NOMO-1 (cell line): ENCODE measurements around the gene IL25.
"Not testable (repeated sequence)": the region's sequence is repeated elsewhere in the genome, so short reads cannot be mapped to it uniquely, and the experiment has no call there.

Experiments used
- DNase-seq, 2 experiments: peaks; one replicate each; lab custom pipeline; 2025; ENCODE audit not compliant: unreplicated experiment in 2 of 2; lab: John Stamatoyannopoulos, UW

IL25 gene

DNA sequence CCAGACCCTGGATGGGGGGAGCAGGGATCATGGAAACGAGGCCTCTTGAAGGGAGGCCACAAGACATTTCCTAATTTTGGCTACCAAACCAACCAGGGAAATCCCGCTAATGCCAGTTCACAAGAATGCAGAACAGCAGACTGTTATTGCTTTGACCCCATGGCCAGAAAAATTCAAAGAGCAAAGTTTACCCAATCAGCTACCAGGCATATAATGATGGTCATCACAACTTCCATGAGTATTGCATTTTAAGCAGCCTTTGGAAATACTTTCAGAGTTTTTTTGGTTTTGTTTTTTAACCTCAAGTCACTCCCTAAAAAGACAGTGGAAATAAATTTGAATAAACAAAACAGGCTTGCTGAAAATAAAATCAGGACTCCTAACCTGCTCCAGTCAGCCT, at the start of gene IL25:
Gene IL25, plus strand, starts transcription at position 301 of the 400 bp plus-strand sequence.
- no peak for DNase-seq

DNA sequence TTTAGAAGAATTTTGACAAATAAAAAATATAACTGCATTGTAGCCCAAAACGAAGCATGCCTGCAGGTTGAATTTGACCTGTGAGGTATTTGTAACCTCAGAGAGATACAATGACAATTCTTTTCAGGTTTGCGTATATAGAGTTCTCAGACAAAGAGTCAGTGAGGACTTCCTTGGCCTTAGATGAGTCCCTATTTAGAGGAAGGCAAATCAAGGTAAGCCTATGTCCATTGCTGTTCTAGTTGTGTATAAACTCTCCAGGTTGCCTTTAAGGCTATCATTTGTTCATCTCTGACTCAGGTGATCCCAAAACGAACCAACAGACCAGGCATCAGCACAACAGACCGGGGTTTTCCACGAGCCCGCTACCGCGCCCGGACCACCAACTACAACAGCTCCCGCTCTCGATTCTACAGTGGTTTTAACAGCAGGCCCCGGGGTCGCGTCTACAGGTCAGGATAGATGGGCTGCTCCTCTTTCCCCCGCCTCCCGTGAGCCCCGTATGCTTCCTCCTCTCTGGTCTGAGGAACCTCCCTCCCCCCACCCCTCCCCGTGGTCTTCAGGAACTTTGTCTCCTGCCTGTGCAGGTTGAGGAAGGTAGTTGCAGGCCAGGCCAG, 48.7 kb upstream of the IL25 start:
- no peak for DNase-seq

DNA sequence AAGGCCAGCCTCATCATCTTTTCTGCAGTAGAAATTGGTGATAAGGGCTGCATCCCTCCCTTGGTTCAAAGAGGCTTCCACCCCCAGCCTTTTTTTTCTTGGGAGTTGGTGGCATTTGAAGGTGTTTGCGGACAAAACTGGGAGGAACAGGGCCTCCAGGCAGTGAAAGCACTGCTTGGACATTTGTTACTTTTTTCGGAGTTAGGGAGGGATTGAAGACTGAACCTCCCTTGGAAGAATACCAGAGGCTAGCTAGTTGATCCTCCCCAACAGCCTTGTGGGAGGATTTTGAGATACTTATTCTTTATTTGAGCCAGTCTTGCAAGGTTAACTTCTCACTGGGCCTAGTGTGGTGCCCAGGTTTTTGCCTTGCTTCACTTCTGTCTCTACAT, 48.2 kb upstream of the IL25 start:
- no peak for DNase-seq

DNA sequence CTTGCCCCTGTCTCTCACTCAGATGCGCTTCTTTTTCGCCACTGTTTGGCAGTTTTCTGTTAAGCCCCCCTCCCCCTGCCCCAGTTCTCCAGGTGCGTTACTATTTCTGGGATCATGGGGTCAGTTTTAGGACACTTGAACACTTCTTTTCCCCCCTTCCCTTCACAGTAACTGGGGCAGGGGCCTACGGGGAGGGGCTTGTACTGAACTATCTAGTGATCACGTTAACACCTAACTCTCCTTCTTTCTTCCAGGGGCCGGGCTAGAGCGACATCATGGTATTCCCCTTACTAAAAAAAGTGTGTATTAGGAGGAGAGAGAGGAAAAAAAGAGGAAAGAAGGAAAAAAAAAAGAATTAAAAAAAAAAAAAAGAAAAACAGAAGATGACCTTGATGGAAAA, 47.6 kb upstream of the IL25 start:
- DNase-seq, result no peak

DNA sequence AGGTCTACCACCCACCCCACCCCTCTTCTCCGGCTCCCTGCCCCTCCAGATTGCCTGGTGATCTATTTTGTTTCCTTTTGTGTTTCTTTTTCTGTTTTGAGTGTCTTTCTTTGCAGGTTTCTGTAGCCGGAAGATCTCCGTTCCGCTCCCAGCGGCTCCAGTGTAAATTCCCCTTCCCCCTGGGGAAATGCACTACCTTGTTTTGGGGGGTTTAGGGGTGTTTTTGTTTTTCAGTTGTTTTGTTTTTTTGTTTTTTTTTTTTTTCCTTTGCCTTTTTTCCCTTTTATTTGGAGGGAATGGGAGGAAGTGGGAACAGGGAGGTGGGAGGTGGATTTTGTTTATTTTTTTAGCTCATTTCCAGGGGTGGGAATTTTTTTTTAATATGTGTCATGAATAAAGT, 46.9 kb upstream of the IL25 start:
- not testable (repeated sequence) for DNase-seq

DNA sequence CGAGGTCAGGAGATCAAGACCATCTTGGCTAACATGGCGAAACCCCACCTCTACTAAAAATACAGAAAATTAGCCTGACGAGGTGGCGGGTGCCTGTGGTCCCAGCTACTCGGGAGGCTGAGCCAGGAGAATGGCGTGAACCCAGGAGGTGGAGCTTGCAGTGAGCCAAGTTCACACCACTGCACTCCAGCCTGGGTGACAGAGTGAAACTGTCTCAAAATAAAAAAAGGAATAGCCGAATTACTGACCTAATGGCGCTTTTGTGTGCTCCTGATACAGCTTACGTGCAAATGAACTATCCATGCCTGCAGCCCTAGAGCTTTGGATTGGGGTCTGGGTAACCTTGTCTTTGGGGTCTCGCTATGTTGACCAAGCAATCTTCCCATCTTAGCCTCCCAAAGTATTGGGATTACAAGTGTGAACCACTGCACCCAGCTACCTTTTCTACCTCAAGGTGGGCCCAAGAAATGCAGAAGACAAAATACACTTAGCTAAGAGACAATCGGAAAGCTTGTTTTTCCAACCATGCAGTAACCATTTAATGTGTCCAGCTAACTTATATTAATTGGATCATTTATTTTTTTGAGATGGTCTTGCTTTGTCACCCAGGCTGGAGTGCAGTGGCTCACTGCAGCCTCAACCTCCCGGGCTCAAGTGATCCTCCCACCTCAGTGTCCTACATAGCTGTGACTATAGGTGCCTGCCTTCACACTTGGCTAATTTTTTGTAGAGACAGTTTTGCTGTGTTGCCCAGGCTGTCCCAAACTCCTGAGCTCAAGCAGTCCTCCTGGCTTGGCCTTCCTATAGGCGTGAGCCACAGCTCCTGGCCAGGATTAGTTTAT, 45.9 kb upstream of the IL25 start:
- DNase-seq, result no peak

DNA sequence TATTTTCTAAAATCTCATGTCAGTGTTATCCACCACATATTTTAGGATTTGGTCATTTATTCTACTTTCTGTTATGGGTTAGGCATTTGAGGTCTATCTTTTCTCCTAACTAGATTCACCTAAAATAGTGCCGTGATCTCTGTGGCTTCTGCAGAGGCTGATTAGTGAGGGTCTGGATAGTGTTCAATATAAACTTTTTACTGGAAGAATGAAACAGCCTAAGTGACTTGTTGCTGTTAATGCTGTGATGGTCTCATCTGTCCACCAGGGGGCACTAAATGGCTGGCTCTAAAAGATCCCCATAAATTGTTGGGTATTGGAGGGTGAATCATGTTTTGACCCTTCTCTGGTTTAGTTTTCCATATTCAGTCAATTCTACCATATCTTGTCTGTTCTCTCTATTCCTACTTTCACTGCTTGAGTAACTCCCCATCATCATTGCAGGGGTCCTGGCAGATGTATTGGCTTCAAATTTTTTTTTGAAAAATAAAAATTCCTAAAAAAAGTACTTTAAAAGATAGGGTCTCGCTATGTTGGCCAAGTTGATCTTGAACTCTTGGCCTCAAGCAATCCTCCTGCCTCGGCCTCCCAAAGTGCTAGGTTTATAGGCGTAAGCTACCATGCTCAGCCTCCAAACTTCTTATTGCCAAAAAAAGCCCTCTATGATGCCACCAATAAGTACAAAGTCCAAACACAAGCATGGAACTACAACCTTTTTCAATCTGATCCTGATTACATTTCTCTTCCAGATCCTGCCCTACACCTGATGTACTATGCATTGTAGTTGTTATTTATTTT, 44.5 kb upstream of the IL25 start:
- peak; percentile 50 to 63 for DNase-seq

DNA sequence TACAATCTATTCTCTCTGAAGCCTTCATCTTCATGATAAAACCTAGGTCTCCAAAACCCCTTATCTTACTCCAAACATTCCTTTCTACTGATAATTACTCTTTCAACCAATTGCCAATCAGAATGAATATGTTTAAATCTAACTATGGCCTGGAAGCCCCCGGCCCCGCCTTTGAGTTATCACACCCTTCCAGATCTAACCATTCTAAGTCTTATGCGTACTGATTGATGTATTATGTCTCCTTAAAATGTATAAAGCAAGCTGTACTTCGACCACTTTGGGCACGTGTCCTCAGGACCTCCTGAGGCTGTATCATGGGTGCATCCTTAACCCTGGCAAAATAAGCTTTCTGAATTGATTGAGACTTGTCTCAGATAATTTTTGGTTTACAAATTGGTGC, 37.0 kb upstream of the IL25 start:
- no peak for DNase-seq

DNA sequence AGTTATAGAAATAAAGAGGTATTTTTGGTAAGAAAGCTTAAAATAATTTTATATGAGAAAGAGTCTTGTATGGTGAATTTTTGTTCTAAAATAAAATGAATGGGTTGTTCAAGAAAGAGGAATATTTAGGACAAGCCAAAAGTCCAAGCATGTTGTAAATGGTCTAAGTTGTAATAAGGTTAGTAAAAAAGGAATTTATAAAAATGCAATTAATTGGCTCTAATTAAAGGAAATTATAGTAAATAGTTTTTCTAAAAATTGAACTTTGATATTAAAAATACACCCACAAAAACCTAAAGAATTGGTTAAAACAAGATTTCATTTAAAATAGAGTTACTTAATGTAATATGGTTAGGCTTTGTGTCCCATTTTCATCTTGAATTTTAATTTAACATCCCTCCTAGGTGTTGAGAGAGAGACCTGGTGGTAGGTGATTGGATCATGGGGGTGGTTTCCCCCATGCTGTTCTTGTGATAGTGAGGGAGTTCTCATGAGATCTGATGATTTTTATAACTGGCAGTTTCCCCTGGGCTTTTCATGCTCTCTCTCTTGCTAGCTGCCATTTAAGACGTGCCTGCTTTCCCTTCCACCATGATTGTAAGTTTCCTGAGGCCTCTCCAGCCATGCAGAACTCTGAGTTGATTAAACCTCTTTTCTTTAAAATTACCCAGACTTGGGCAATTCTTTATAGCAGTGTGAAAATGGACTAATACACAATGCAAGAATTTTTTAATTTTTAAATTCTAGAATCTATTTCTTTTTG, 32.9 kb upstream of the IL25 start:
- no peak for DNase-seq

DNA sequence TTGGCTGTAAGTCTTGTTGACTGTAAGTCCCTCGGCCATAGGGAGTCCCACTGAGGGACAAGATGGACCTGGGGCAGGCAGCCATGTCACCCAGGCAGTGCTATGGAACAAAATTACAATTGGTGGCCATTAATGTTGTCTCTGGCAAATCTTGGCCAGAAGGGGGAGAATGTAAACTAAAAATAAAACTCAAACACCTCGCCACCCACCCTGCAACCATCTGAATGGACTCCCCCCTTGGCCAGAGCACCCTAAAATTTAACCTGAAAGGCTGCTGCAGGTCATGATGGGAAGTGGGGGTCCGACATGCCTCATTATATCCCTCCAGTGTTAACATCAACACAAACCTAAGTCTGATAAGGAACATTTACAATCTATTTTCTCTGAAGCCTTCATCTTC, 28.1 kb upstream of the IL25 start:
- DNase-seq, result no peak

DNA sequence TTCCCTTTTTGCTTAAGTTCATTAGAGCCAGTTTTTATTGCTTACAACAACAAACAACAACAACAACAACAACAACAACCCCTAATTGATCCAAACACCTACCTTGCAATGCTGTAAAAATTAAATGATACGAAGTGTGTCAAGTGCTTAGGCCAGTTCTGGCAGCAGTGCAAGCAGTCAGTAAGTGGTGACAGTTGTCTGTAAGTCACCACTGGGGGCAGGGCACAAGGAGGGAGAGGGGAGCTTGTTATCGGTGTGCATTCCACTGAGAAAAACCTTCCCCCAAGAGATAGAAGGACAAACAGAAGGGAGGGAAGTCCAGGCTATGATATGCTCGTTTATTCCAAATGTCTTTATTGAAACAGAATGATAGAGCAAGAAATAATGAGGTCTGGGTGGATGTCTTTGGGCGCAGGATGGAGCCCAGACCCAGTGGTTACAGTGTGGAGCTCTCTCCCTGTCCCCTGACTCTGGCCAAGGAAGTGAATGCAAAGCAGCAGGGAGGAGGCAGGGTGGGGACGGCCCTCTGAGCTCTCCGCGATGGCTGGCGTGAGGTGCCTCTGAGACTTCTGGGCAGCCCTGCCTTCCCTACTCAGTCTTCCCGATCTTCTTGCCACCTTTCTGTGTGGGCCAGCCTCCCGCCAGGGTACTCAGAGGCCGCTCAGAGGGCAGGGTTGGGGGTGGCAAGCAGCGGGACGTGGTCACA, 26.5 kb upstream of the IL25 start:
- DNase-seq, result no peak

DNA sequence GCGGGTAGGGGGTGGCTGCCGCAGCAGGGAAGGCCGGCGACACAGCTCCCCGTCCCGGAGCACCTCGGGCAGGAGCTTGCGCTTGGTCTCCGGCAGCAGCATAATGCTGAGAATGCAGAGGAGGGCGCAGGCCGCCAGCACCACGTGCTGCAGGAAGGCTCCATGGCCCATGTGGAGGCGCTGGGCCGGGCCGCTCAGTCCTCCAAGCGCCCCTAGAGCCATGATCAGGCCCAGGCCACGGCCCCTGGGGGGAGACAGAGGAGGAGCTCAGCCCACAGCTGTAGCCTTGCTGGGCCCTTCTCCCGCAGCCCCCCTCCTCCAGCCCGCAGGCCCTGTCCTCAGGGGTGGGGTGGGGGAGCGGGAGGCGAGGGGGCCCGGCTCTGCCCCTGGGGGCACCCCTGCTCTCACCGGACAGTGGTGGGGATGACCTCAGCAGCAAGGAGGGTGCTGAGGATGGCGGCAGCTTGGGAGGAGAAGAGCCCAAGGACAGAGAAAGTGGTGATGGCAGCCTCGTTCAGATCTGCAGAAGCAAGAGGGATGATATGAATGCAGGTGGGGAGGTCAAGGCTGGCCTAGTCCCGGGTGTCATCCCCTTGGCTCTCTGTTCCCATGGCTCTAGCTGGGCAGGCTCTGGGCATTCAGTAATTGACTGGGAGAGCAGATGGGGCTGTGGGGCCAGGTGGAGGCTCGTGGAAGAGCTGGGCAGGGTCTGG, 25.8 kb upstream of the IL25 start:
- no peak for DNase-seq

DNA sequence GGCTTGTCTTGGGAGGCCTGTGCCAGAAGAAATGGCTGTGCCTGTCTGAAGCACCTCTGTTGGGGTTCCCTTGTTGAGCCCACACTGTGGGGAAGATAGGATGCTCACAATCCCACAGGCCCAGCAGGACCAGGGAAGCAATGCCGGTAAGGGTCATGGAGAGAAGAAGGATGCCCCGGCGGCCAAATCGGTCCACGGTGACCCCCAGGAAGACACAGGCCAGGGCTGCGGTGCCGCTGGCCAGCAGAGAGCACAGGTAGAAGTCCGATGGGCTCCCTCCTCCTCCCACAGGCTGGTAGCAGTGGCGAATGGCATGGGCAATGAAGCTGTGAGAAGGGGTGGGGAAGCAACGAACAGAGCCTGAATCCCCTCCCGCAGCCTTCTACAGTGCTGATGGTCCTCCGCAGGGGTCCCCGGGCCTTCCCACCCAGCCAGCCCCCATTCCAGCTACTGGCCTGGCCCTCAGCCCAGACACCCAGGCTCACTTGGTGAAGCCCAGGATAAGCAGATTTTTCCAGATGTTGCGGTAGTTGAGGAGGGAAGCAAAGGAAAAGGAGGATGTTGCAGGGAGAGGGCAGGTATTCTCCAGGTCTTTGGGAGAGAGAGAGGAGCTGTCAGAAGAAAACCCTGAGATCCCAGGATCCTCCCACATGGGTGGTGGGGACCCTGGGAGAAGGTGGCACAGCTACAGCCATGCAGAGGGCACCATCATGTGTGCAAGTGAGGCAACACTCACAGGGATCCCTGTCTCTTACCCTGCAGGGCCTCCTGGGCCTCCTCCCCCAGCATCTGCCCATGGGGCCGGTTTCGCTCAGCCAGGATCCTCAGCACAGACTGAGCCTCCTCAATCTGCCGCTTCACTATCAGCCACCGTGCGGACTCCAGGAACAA, 25.0 kb upstream of the IL25 start:
- DNase-seq, result no peak

DNA sequence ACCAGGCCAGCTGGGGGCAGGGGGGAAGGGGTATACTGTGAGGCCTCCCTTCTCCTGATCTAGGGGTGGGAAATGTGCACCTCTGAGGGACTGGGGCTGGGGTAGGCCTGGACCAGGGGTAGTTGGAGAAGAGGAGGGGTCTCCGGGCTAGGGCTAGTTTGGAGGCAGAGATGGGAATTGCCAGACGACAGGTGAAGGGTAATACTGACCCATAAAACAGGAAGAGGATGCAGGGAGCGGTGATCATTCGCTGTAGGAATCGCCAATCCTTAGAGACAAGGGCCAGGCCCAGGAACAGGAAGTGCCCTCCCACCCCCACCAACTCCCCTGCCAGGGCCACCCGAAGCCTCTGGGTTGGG, 24.3 kb upstream of the IL25 start:
- DNase-seq, result no peak

DNA sequence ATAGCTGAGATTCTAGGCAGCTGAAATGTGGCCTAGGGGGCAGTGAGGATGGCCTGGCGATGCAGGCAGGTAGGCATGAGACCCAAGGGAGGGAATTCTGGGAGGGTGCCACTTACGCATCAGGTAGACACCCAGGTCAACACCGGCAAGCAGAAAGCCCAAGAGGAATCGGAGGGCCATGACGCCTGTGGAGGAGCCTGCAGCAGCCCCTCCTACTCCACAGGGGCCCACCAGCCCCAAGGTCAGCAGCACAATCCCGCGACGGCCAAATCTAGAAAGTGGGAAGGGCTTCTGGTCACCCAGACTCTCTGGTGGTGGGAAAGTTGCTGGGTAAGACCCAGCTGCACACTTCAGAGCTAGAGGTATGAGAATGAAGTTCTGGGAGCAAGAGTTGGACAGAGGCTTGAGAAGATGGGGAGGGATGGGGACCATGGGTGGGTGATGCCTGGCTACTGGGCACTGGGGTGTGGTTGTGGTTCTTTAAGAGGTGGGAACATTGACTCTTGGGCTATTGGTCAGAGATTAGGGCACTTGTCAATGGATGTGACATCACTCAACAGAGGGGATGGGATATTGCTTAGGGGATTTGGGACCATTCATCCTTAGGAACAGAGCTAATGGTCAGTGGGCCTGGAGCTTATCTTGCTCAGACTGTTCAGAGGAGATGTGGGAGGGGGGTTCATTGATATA, 23.3 kb upstream of the IL25 start:
- no peak for DNase-seq

DNA sequence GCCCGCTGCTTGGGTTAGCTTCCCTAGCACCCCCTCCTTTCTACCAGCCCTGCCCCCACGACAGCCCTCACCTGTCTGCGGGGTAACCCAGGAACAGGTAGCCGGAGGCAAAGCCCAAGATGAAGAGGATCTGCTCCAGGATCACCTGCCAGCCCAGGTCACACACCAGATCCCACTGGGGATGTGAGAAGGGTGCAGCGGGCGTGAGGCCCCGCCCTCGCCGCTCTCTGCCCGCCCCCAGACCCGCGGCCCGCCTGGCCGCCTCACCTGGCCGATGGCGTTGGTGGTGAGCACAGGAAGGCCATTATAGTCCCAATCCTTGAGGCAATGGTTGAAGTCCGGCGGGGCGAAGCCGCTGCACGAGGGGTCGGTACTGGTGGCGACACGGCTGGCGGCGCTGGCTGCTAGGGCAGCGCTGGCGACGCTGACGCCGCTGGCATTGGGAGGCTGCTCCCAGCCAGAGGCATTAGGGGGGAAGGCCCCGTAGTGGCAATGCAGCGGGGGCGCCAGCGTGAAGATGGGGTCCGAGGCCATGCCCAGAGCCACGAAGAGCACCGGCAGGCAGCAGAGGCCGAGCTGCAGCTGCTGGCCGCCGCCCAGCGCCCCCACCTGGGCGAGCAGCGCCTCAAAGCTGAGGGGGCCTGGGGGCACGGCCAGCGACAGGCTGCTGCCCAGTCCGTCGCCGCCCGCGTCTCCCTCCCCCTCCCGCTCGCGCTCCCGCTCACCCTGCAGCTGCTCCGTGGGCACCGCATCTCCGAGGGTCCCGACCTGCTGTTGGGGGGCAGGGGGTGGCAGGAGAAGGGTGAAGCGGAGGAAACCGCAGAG, 20.7 kb upstream of the IL25 start:
- DNase-seq, result no peak
